CD14-positive monocyte (primary cell): ENCODE measurements around the gene UBAC1. TPM values are rescaled to one million over a fixed set of nuclear protein-coding genes. Genes with fewer than 3 reads are reported as not detected.
A peak's percentile ranks its signal among the peaks of the same experiment; 100 is the strongest.

Experiments used
- DNase-seq, 3 donors: peaks; one replicate each; pipeline ENCODE4 v3.0.0-alpha.2; 2011 to 2022
- H2AFZ ChIP-seq: 2 replicates; pipeline ENCODE4 v1.6.0; 2012; ENCODE audit warnings: mild to moderate bottlenecking, low read depth, low read length, inconsistent platforms; ENCODE audit not compliant: insufficient read depth, poor library complexity, severe bottlenecking
- H3K27ac ChIP-seq, 2 donors: 1 replicate in 1 of 2; 2 replicates in 1 of 2; pipeline ENCODE4 v1.5.1; 2012 to 2013; ENCODE audit warnings: low read length in 2 of 2, control low read depth in 1 of 2, inconsistent platforms in 1 of 2, low read depth in 1 of 2, mild to moderate bottlenecking in 1 of 2
- H3K27me3 ChIP-seq, 2 donors: one replicate each; pipeline versions ENCODE4 v1.6.0 to v1.6.1; 2011 to 2013; ENCODE audit warnings: low read length in 2 of 2; ENCODE audit not compliant: control insufficient read depth in 2 of 2, insufficient read depth in 2 of 2
- H3K36me3 ChIP-seq, 2 donors: replicated peaks in 1 of 2; 1 replicate in 1 of 2; 2 replicates in 1 of 2; pipeline versions ENCODE4 v1.5.1 to v1.6.1; 2012 to 2013; ENCODE audit warnings: low read length in 2 of 2, control low read depth in 1 of 2, inconsistent platforms in 1 of 2, mild to moderate bottlenecking in 1 of 2; ENCODE audit not compliant: insufficient read depth in 2 of 2, control insufficient read depth in 1 of 2
- H3K4me1 ChIP-seq, 2 donors: 1 replicate in 1 of 2; 2 replicates in 1 of 2; pipeline versions ENCODE4 v1.5.1 to v1.6.1; 2012 to 2013; ENCODE audit warnings: low read length in 2 of 2, control low read depth in 1 of 2, inconsistent platforms in 1 of 2, mild to moderate bottlenecking in 1 of 2, moderate library complexity in 1 of 2; ENCODE audit not compliant: insufficient read depth in 2 of 2, control insufficient read depth in 1 of 2
- H3K4me2 ChIP-seq: replicated peaks from 2 replicates; pipeline ENCODE3; 2012; ENCODE audit warnings: low read length, moderate library complexity, mild to moderate bottlenecking; ENCODE audit not compliant: poor library complexity, severe bottlenecking; ENCODE audit errors: extremely low read depth
- H3K4me3 ChIP-seq, 3 experiments: fragments of 200-600 bp in 1 of 3; sonication (generic) in 1 of 3; replicated peaks in 1 of 3; 1 replicate in 2 of 3; 2 replicates in 1 of 3; pipeline ENCODE4 v1.5.1; 2011 to 2013; ENCODE audit warnings: low read length in 3 of 3, mild to moderate bottlenecking in 3 of 3, control low read depth in 2 of 3, low read depth in 2 of 3, inconsistent platforms in 1 of 3, moderate library complexity in 1 of 3
- H3K79me2 ChIP-seq: 2 replicates; pipeline ENCODE4 v1.6.0; 2012; ENCODE audit warnings: mild to moderate bottlenecking, control low read depth, inconsistent platforms, low read length, moderate library complexity; ENCODE audit not compliant: insufficient read depth
- H3K9ac ChIP-seq: 2 replicates; pipeline ENCODE4 v1.6.0; 2017; ENCODE audit warnings: low read length, mild to moderate bottlenecking; ENCODE audit not compliant: insufficient read depth, poor library complexity, severe bottlenecking
- H3K9me3 ChIP-seq, 2 donors: replicated peaks in 1 of 2; 1 replicate in 1 of 2; 2 replicates in 1 of 2; pipeline versions ENCODE4 v1.5.1 to v1.6.1; 2012 to 2013; ENCODE audit warnings: low read length in 2 of 2, control low read depth in 1 of 2; ENCODE audit not compliant: control insufficient read depth in 1 of 2, insufficient read depth in 1 of 2
- H4K20me1 ChIP-seq: 2 replicates; pipeline ENCODE4 v1.6.0; 2012; ENCODE audit warnings: mild to moderate bottlenecking, low read length, control low read depth, moderate library complexity; ENCODE audit not compliant: insufficient read depth
- H3K27ac Mint-ChIP-seq, 7 donors: one replicate each; pipeline ENCODE4 v1.8.0; 2020; ENCODE audit warnings: mild to moderate bottlenecking in 7 of 7, mixed read lengths in 7 of 7, moderate library complexity in 6 of 7, inconsistent platforms in 2 of 7
- H3K27me3 Mint-ChIP-seq, 3 donors: one replicate each; pipeline ENCODE4 v1.8.0; 2021 to 2022; ENCODE audit warnings: low read depth in 3 of 3, mild to moderate bottlenecking in 3 of 3, mixed read lengths in 3 of 3, moderate library complexity in 3 of 3, inconsistent platforms in 1 of 3
- H3K36me3 Mint-ChIP-seq, 2 donors: one replicate each; pipeline ENCODE4 v1.8.0; 2020; ENCODE audit warnings: mixed read lengths in 2 of 2, inconsistent platforms in 1 of 2, mild to moderate bottlenecking in 1 of 2
- H3K4me1 Mint-ChIP-seq: one replicate; pipeline ENCODE4 v1.8.0; 2020; ENCODE audit warnings: mild to moderate bottlenecking, mixed read lengths
- H3K4me3 Mint-ChIP-seq, 2 donors: one replicate each; pipeline ENCODE4 v1.8.0; 2020; ENCODE audit warnings: mild to moderate bottlenecking in 2 of 2, mixed read lengths in 2 of 2, moderate library complexity in 1 of 2
- H3K9me3 Mint-ChIP-seq, 7 donors: one replicate each; pipeline ENCODE4 v1.8.0; 2020 to 2022; ENCODE audit warnings: mixed read lengths in 7 of 7, mild to moderate bottlenecking in 6 of 7, moderate library complexity in 6 of 7, inconsistent platforms in 2 of 7
- CTCF ChIP-seq: fragments of 200-600 bp; IDR thresholded peaks from one replicate; pipeline ENCODE4 v1.8.0; 2022; ENCODE audit warnings: antibody characterized with exemption, mild to moderate bottlenecking
- WGBS: methylation state at CpG from one replicate; pipeline ENCODE4 v1.1.5; 2013; ENCODE audit warnings: missing lambda C conversion rate; ENCODE audit not compliant: insufficient coverage; 5-methylcytosine and 5-hydroxymethylcytosine counted together
- intact Hi-C, 2 donors: fragments of 100-400 bp; cut with micrococcal nuclease; formaldehyde crosslinking; loops; one replicate each; pipeline versions ENCODE4 v1.15.0 to v1.15.1; 2023
- polyA plus RNA-seq, 3 donors: library from polyadenylated mRNA; depleted of rRNA in 1 of 3; unstranded in 2 of 3; stranded (reverse) in 1 of 3; fragments of 300-500 nt in 2 of 3; fragments of >200 nt in 1 of 3; fragmentation: Illumina TruSeq in 2 of 3; gene quantifications; 1 replicate in 2 of 3; 2 replicates in 1 of 3; pipeline ENCODE4 v1.2.3, GENCODE V29; 2012 to 2021

UBAC1 gene
- polyA plus RNA-seq, 3 donors, result 35.8 to 63.1 (median 52.5) TPM

DNA sequence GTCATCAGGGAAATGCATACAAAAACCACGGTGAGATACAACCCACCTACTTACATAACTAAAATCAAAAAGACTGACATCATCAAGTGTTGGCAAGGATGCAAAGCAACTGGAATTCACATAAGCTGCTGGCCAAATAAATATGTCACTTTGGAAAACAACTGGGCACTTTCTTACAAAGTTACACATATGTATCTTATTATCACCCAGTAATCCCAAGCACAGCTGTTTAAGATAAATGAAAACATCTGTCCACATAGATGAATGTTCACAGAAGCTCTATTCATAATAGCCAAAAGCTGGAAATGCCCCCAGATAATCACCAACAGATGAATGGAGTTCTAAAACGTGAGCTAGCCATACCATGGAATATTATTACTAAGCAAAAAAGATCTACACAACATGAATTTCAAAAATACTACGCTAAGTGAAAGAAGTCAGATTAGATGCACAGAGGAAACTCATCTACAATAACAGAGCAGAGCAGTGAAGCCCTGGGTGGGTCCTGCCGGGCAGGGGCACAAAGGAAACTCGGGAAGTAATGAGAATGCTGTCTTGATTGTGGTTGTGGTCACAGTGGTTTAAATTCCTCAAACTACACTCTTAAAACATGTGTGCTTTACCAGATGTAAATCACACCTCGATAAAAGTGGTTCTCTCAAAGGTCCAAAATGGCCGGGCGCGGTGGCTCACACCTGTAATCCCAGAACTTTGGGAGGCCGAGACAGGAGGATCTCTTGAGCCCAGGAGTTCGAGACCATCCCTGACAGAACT lies 62.4 kb downstream of the UBAC1 start:
- intact Hi-C loops, result loop anchor here in 1 of 2 donors (1.0 kb wide), 1 partner anchor 10 kb away; no protein-coding TSS in a partner anchor
- Histone ChIP-seq H3K4me1 (peaks cover 4 to 30% of the 10 kb centered on the region in 2 donors), H3K36me3 (no peaks in the 10 kb centered on the region), H4K20me1 (peaks cover 96% of the 10 kb centered on the region), H2AFZ (no peak overlapping the region), H3K27ac (no peak overlapping the region), H3K9me3 (no peaks in the 10 kb centered on the region), H3K79me2 (peaks cover 96% of the 10 kb centered on the region), H3K9ac (no peak overlapping the region), H3K4me3 (no peak overlapping the region), H3K27me3 (no peaks in the 10 kb centered on the region), H3K4me2 (no peak overlapping the region)
- peaks cover 0 to 7% (median 2%) of the 10 kb centered on the region in 7 donors for H3K9me3 Mint-ChIP-seq
- TF ChIP-seq CTCF, result no peak
- no peak overlapping the region for H3K4me3 Mint-ChIP-seq
- peaks cover 19 to 31% of the 10 kb centered on the region in 2 donors for H3K36me3 Mint-ChIP-seq
- peaks cover 34% of the 10 kb centered on the region for H3K4me1 Mint-ChIP-seq
- peak overlapping the region in 1 of 7 donors; percentile 69 for H3K27ac Mint-ChIP-seq
- no peaks in the 10 kb centered on the region for H3K27me3 Mint-ChIP-seq
- no peak for DNase-seq
- whole genome bisulfite sequencing, result 69% methylated on average over 6 of the region's 11 CpGs

- Mint-ChIP-seq H3K27ac (peak overlapping the region in 3 of 7 donors; percentile 13 to 73 (median 67)), H3K4me1 (peaks cover 37% of the 10 kb centered on the region), H3K36me3 (peaks cover 15 to 27% of the 10 kb centered on the region in 2 donors), H3K27me3 (peaks cover 0 to 2% (median 0%) of the 10 kb centered on the region in 3 donors), H3K4me3 (no peak overlapping the region), H3K9me3 (peaks cover 0 to 7% (median 2%) of the 10 kb centered on the region in 7 donors)
- Histone ChIP-seq H3K79me2 (peaks cover 96% of the 10 kb centered on the region), H3K27ac (peak overlapping the region in 1 of 2 donors; percentile 6), H3K4me3 (no peak overlapping the region), H3K36me3 (no peaks in the 10 kb centered on the region), H3K4me1 (peaks cover 4 to 26% of the 10 kb centered on the region in 2 donors), H2AFZ (no peak overlapping the region), H3K9ac (no peak overlapping the region), H3K27me3 (no peaks in the 10 kb centered on the region), H3K9me3 (no peaks in the 10 kb centered on the region), H4K20me1 (peaks cover 95% of the 10 kb centered on the region), H3K4me2 (no peak overlapping the region)
- no CpG with 5 or more reads among the region's 2 CpGs for WGBS
- DNase-seq, result no peak
- intact Hi-C loops, result no loop called here
- TF ChIP-seq CTCF, result no peak
These were observed 64.5 kb downstream of the UBAC1 start for GRCh38 chr9:135896626-135897025.
